ENCODE results near the gene CTBP1.

The CTBP1 gene

GRCh38 chr4:1232661-1233621 lies 16.0 kb downstream of the CTBP1 start:
- H3K9me3 ChIP-seq (ENCODE audit: severe bottlenecking): no peaks in the 10 kb centered on the region
- DNase-seq: no peak
- no peak overlapping the region; the same call in 1 of the 2 replicates for H3K27ac ChIP-seq
- H3K36me3 ChIP-seq: peaks cover 85% of the 10 kb centered on the region
- no peaks in the 10 kb centered on the region for H3K27me3 ChIP-seq (ENCODE audit: insufficient read depth, low read depth, severe bottlenecking)
- no peak overlapping the region for H3K4me3 ChIP-seq (ENCODE audit: low read depth, low read length)
- no peak for TF ChIP-seq CTCF (IDR thresholded peaks at IDR 0.05; ENCODE audit: low read depth, low read length)

- Histone ChIP-seq H3K27me3 (ENCODE audit: insufficient read depth, low read depth, severe bottlenecking) (no peaks in the 10 kb centered on the region), H3K9me3 (ENCODE audit: severe bottlenecking) (no peaks in the 10 kb centered on the region), H3K36me3 (peaks cover 90% of the 10 kb centered on the region), H3K27ac (no peak overlapping the region), H3K4me3 (ENCODE audit: low read depth, low read length) (no peak overlapping the region)
- DNase-seq: no peak
- TF ChIP-seq CTCF (IDR thresholded peaks at IDR 0.05; ENCODE audit: low read depth, low read length): no peak
Observed at GRCh38 chr4:1231637-1232360, 17.1 kb downstream of the CTBP1 start.

- Histone ChIP-seq H3K27ac (no peak overlapping the region), H3K27me3 (ENCODE audit: insufficient read depth, low read depth, severe bottlenecking) (no peaks in the 10 kb centered on the region), H3K9me3 (ENCODE audit: severe bottlenecking) (no peaks in the 10 kb centered on the region), H3K36me3 (peaks cover 95% of the 10 kb centered on the region), H3K4me3 (ENCODE audit: low read depth, low read length) (no peak overlapping the region)
- no peak for DNase-seq
- TF ChIP-seq CTCF (IDR thresholded peaks at IDR 0.05; ENCODE audit: low read depth, low read length): no peak
Observed at GRCh38 chr4:1230971-1231636, 17.8 kb downstream of the CTBP1 start.

GRCh38 chr4:1230316-1230715 lies 18.6 kb downstream of the CTBP1 start:
- no peak for TF ChIP-seq CTCF (IDR thresholded peaks at IDR 0.05; ENCODE audit: low read depth, low read length)
- Histone ChIP-seq H3K4me3 (ENCODE audit: low read depth, low read length) (no peak overlapping the region), H3K9me3 (ENCODE audit: severe bottlenecking) (no peaks in the 10 kb centered on the region), H3K27ac (no peak overlapping the region), H3K36me3 (peaks cover 95% of the 10 kb centered on the region), H3K27me3 (ENCODE audit: insufficient read depth, low read depth, severe bottlenecking) (no peaks in the 10 kb centered on the region)
- DNase-seq: no peak

GRCh38 chr4:1229117-1229849 lies 19.6 kb downstream of the CTBP1 start:
- peaks cover 95% of the 10 kb centered on the region for H3K36me3 ChIP-seq

More at GRCh38 chr4:1229117-1229849, 19.6 kb downstream of the CTBP1 start:
- no peak for TF ChIP-seq CTCF (IDR thresholded peaks at IDR 0.05; ENCODE audit: low read depth, low read length)
- Histone ChIP-seq H3K4me3 (ENCODE audit: low read depth, low read length) (no peak overlapping the region), H3K27ac (no peak overlapping the region), H3K27me3 (ENCODE audit: insufficient read depth, low read depth, severe bottlenecking) (no peaks in the 10 kb centered on the region), H3K9me3 (ENCODE audit: severe bottlenecking) (no peaks in the 10 kb centered on the region)
- DNase-seq: no peak
